ENCODE measurements around the gene TADA3.

DNA sequence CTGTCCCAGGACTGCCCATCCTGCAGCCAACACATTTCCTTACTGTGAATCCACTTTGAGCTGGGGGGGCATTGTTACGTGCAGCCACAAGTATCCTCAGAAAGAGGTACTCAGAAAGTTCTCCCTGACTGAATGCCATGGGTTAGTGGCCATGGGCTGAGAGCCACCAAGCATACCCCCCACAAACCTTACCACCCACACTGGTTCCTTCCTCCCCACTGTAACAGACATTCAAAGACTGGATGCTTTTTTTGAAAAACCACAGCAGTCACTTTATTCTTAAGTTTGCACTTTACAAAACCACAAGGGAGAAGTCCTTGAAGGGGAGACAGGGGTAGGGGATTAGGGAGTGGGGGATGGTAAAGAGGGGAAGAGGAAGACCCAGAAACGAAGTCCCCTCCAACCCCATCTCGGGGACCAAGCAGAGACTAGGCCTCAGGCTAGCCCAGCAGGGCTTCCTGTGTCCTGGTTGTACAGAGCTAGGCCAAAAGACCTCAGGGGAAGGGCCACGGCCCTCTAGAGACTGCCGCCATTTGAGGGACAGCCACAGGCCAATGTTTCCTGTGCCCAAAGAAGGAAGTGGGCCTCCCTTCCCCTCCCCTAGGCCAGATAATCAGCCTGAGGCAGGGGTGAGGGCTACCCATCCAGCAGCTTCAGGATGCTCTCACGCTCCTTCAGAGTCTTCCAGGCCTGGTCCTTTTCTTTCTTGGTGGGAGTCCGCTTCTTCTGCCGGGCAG, 12.4 kb downstream of the TADA3 start:
- TF ChIP-seq, protein P1, sequence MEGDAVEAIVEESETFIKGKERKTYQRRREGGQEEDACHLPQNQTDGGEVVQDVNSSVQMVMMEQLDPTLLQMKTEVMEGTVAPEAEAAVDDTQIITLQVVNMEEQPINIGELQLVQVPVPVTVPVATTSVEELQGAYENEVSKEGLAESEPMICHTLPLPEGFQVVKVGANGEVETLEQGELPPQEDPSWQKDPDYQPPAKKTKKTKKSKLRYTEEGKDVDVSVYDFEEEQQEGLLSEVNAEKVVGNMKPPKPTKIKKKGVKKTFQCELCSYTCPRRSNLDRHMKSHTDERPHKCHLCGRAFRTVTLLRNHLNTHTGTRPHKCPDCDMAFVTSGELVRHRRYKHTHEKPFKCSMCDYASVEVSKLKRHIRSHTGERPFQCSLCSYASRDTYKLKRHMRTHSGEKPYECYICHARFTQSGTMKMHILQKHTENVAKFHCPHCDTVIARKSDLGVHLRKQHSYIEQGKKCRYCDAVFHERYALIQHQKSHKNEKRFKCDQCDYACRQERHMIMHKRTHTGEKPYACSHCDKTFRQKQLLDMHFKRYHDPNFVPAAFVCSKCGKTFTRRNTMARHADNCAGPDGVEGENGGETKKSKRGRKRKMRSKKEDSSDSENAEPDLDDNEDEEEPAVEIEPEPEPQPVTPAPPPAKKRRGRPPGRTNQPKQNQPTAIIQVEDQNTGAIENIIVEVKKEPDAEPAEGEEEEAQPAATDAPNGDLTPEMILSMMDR (IDR thresholded peaks at IDR 0.05), result no peak
- TF ChIP-seq POLR2AphosphoS5 (IDR thresholded peaks at IDR 0.05), result no peak

Measured in breast epithelium (tissue), 3 donors.